Activated CD4-positive, alpha-beta T cell treated with anti-CD3 and anti-CD28 coated beads, Interleukin-2, amount 50 U/mL, for 24 hours (primary cell): Measurements from ENCODE around the gene MTCL1.

Experiments
- DNase-seq, 2 donors: peaks; one replicate each; pipeline ENCODE4 v3.0.0-alpha.2; 2020; ENCODE audit warnings: low read depth in 1 of 2, low spot score in 1 of 2

Gene MTCL1

GRCh38 chr18:8826971-8827370, 121.6 kb downstream of the MTCL1 start:
- no peak for DNase-seq

DNA sequence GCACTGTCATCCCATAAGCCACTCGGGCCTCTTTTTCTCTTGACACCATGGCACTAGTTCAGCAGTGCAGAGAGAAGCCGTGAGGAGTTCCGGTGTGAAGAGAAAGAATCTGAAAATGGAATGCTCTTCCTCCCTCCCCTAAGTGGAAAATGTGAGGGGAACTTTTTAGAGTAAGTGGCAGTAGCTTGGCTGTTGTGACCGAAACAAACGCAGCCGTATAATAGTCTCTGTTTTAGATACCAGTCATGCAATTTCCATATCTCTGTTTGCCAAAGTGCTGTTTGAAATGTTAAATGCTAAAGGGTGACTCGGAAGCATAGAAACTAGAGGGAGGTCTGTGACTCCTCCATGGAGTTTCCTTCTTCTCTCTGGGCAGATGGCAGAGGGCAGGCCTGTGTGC, 122.9 kb downstream of the MTCL1 start:
- DNase-seq, result no peak

DNA sequence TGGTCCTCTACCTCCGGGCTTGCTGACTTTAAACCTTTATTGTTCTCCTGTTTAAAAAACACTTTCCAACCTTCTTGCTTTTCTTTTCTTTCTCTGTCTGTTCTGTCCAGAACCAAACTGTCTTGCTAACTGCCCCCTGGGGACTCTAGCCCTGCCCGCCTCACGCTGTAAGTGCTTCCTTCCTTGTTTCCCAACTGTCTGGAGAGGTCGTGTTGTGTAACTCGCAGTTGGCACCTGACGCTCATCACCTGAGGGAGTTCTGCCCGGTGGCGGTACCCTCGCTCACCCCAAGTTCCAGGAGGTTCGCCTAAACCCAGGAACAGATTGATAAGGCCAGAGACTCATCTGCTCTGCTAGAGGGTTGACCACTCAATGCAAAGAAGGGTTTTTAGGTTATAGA, 123.4 kb downstream of the MTCL1 start:
- no peak for DNase-seq

DNA sequence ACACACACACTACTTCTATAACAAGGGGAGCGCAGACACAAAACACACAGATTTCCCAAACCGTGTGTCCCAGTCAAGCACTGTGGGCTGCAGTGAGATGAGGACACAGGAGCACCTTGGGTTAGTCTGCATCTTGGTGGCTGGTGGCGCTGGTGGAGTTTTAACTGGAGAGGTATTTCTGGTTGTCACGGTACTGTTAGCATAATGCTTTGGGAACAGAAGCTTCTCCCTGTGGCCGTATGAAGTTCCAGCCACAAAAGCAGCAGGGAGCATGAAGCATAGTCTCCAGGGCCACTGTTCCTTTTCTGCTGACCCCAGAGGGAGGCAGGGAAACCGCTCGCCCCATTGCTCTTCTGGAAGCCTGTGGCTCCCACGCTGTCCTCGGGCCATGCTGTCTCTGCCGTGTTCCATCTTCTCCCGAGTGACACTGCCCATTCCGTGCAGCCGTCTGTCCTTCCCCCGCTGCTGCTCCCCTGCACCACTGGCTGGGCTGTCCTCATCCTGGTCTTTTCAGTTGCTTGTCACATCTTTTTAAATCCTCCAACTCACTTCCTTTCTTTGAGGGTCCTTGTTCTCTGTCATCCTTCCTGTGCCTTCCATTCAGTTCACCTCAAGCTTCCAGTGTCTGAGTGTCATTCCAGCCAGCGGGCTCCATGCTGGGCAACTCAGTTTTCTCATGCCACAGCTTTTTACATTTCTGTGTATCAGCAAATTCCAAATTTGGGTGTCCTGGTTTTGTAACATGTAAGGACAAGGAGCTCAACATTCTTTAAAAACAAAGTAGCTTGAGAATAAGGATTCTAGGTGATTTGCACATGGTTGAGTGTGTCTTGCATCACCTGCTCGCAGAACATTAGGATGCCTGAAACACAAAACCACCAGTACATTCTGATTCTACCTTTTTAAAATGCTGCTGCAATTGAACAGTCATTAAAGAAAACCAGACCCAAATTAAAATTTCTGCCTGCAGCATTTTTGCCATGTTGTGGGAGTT, 125.0 kb downstream of the MTCL1 start:
- DNase-seq, result no peak

- DNase-seq, result no peak
These were observed 125.8 kb downstream of the MTCL1 start for GRCh38 chr18:8831112-8831511.

- no peak for DNase-seq
These were observed 126.2 kb downstream of the MTCL1 start for GRCh38 chr18:8831531-8831930.

DNA sequence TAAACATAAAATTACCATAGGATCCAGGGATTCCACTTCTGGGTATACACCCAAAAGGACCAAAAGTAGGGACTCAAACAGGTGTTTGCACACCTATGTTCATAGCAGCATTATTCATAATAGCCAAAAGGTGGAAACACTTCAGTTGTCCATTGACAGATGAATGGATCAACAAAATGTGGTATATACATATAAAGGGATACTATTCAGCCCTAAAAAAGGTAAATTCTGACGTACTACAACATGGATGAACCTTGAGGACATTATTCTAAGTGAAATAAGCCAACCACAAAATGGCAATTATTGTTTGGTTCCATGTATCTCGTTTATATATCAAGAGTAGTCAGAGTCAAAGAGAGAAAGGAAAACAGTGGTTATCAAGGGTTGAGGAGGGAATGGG, 128.1 kb downstream of the MTCL1 start:
- no peak for DNase-seq

GRCh38 chr18:8834881-8835280, 129.5 kb downstream of the MTCL1 start:
- no peak for DNase-seq

GRCh38 chr18:8835521-8835953, 130.2 kb downstream of the MTCL1 start:
- DNase-seq, result no peak

GRCh38 chr18:8839281-8839680, 133.9 kb downstream of the MTCL1 start:
- DNase-seq, result no peak

GRCh38 chr18:8841781-8842485, 136.6 kb downstream of the MTCL1 start:
- DNase-seq, result no peak

- no peak for DNase-seq
These were observed 137.2 kb downstream of the MTCL1 start for GRCh38 chr18:8842506-8842905.

DNA sequence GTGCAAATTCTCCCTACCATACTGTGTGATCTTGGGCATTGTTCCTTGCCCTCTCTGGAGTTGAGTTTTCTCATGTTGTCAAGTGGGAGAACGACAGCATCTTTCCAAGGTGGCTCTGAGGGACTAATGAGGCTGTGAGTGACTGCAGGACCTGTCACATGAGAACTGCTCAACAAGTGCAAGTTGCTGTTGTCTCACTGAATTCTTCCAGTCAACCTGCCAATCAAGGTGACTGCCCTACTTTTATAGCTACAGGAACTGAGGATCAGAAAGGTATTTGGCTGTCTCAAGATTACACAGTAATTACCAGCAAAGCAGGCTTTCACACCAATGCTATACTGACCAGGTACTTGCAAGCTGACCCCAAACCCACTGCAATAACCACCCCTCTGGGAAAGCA, 137.6 kb downstream of the MTCL1 start:
- DNase-seq, result no peak

- no peak for DNase-seq
These were observed 139.4 kb downstream of the MTCL1 start for GRCh38 chr18:8844721-8845148.

DNA sequence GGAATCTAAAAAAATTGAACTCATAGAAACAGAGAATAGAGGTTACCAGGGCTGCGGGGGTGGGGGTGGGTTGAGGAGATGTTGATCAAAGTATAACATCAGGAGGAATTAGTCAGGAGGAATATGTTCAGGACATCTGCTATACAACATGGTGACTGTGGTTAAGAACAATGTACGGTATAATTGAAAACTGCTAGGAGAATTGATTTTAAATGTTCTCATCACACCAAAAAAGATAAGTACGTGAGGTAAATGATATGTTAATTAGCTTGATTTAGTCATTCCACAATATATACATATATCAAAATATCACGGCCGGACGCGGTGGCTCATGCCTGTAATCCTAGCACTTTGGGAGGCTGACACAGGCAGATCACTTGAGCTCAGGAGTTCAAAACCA, 140.2 kb downstream of the MTCL1 start:
- DNase-seq, result no peak

GRCh38 chr18:8847066-8847755, 141.9 kb downstream of the MTCL1 start:
- no peak for DNase-seq

- DNase-seq, result no peak
These were observed 142.5 kb downstream of the MTCL1 start for GRCh38 chr18:8847900-8848299.

GRCh38 chr18:8848541-8848940, 143.2 kb downstream of the MTCL1 start:
- no peak for DNase-seq

DNA sequence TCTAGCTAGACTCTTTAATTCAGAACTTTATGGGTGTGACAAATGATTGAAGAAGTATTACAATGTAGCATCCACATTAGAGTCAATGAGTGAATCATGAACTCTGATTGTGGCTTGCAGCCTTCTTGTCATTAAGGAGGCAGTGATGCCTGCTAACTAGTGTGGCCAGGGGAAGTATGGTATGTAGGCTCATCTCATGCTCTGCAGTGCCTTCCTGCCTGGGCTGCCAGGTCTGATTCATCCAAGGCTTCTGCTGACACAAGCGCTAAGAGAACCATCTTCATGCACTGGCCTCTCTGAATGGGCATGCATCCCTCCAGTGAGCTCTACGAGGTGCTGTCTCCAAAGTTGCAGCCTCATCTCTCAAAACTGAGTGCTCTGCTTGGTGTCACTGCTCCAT, 144.3 kb downstream of the MTCL1 start:
- no peak for DNase-seq

DNA sequence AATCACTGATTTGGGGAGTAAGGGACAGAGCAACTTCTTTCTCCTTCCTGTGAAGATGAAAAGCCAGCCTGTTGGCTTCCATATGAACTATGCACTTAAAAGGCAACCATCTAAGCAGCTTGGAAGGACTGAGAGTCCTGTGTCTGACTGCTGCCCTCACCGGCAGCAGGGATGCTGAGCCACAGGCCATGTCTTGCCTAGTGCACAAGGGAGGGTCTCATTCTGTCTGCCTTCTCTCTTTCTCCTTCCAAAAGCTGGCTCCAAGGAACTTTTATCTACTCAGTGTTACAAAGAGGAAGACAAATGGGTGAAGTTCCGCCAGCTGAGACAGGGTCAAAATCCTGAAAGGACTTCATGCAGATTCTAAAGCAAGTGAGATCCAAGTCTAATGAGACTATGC, 146.3 kb downstream of the MTCL1 start:
- DNase-seq, result no peak

GRCh38 chr18:8854550-8854949, 149.2 kb downstream of the MTCL1 start:
- DNase-seq, result no peak

DNA sequence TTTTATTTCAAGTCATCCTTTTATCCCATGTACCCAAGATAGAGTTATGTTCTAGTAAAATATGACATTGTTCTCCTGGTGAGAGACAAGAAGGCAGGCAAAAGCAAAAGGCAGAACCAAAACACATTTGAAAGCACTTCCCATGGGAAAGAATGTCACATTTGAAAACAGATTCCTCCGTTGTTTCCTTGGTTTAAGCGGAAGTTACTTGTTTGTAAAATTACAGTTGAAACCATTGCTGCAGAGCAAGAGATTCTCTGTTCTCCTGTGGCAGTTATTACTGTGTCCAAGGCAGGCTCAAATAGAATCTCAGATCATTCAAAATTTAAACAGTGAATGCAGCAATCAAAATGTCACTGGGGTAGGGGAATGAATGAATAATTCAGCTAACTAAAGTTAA, 149.6 kb downstream of the MTCL1 start:
- no peak for DNase-seq
